NCI-H2196 treated with DMSO at 0.1 percent for 48 hours (cell line): ENCODE data around the gene KTN1.
A peak's percentile ranks its signal among the peaks of the same experiment; 100 is the strongest.

Experiments used
- DNase-seq: peaks from one replicate; lab custom pipeline; 2025; ENCODE audit not compliant: unreplicated experiment; lab: John Stamatoyannopoulos, UW

KTN1 gene

GRCh38 chr14:55579724-55580469 lies at the start of gene KTN1:
Gene KTN1, plus strand, starts transcription at chr14:55580207. Its CDS starts 31,842 bp downstream, at chr14:55612049.
- peak; percentile 75 for DNase-seq

GRCh38 chr14:55530464-55530863 lies 49.5 kb upstream of the KTN1 start:
- DNase-seq: no peak

GRCh38 chr14:55532645-55533344 lies 47.2 kb upstream of the KTN1 start:
- DNase-seq: no peak

GRCh38 chr14:55533960-55534359 lies 46.0 kb upstream of the KTN1 start:
- no peak for DNase-seq

GRCh38 chr14:55535516-55536203 lies 44.3 kb upstream of the KTN1 start:
- no peak for DNase-seq

- no peak for DNase-seq
Observed at GRCh38 chr14:55536204-55536708, 43.8 kb upstream of the KTN1 start.

- no peak for DNase-seq
Observed at GRCh38 chr14:55537782-55538181, 42.2 kb upstream of the KTN1 start.

- DNase-seq: no peak
Observed at GRCh38 chr14:55539975-55540374, 40.0 kb upstream of the KTN1 start.

- no peak for DNase-seq
Observed at GRCh38 chr14:55540847-55541773, 38.9 kb upstream of the KTN1 start.

- DNase-seq: no peak
Observed at GRCh38 chr14:55545779-55546178, 34.2 kb upstream of the KTN1 start.

GRCh38 chr14:55546212-55546874 lies 33.7 kb upstream of the KTN1 start:
- no peak for DNase-seq

GRCh38 chr14:55547650-55548315 lies 32.2 kb upstream of the KTN1 start:
- DNase-seq: no peak

- DNase-seq: no peak
Observed at GRCh38 chr14:55553791-55554190, 26.2 kb upstream of the KTN1 start.

- peak; percentile 47 for DNase-seq
Observed at GRCh38 chr14:55556929-55557623, 22.9 kb upstream of the KTN1 start.

GRCh38 chr14:55562135-55562534 lies 17.9 kb upstream of the KTN1 start:
- no peak for DNase-seq

GRCh38 chr14:55568618-55569017 lies 11.4 kb upstream of the KTN1 start:
- DNase-seq: no peak

- DNase-seq: no peak
Observed at GRCh38 chr14:55571125-55571889, 8.7 kb upstream of the KTN1 start.

GRCh38 chr14:55572578-55572977 lies 7.4 kb upstream of the KTN1 start:
- peak; percentile 43 for DNase-seq
